Activated T-helper 1 cell treated with anti-CD3 and anti-CD28 coated beads, Interleukin-12 subunit alpha, Interleukin-12 subunit beta, Interleukin-2, Interleukin-4 antibody, amounts not matched to agents 30 ng/mL and 10 ng/mL and 1 ng/mL, durations not matched to agents 14 hours and 24 hours and 36 hours (primary cell): Measurements from ENCODE around the gene NOTUM. TPM values are rescaled to one million over a fixed set of nuclear protein-coding genes. Genes with fewer than 3 reads are reported as not detected.
A peak's percentile ranks its signal among the peaks of the same experiment; 100 is the strongest.

Source experiments
- DNase-seq: peaks from one replicate; pipeline ENCODE4 v3.0.0; 2021; ENCODE audit warnings: low spot score
- H3K27ac Mint-ChIP-seq: one replicate; pipeline ENCODE4 v1.8.0; 2021; ENCODE audit warnings: mild to moderate bottlenecking, mixed read lengths
- H3K27me3 Mint-ChIP-seq: one replicate; pipeline ENCODE4 v1.8.0; 2022; ENCODE audit warnings: mild to moderate bottlenecking, moderate library complexity, mixed read lengths; ENCODE audit not compliant: insufficient read depth
- H3K36me3 Mint-ChIP-seq: one replicate; pipeline ENCODE4 v1.8.0; 2021; ENCODE audit warnings: low read depth, mixed read lengths
- H3K4me1 Mint-ChIP-seq: one replicate; pipeline ENCODE4 v1.8.0; 2021; ENCODE audit warnings: low read depth, mixed read lengths
- H3K4me3 Mint-ChIP-seq: one replicate; pipeline ENCODE4 v1.8.0; 2021; ENCODE audit warnings: mild to moderate bottlenecking, moderate library complexity, mixed read lengths
- H3K9me3 Mint-ChIP-seq: one replicate; pipeline ENCODE4 v1.8.0; 2021; ENCODE audit warnings: mixed read lengths
- intact Hi-C: fragments of 100-400 bp; cut with micrococcal nuclease; formaldehyde crosslinking; loops from one replicate; pipeline ENCODE4 v1.15.1; 2024
- total RNA-seq: library from RNA; stranded (reverse); gene quantifications from 2 replicates; pipeline ENCODE4 v1.2.3, GENCODE V29; 2022

NOTUM gene
- total RNA-seq, 1 donor from 2014 or later: 1.5 TPM

- Mint-ChIP-seq H3K4me1 (peaks cover 10% of the 10 kb centered on the region), H3K27ac (no peak overlapping the region), H3K9me3 (no peaks in the 10 kb centered on the region), H3K36me3 (peaks cover 2% of the 10 kb centered on the region), H3K27me3 (peaks cover 5% of the 10 kb centered on the region), H3K4me3 (no peak overlapping the region)
- intact Hi-C loops: no loop called here
- DNase-seq: no peak
Observed at GRCh38 chr17:81939881-81940385, 21.1 kb downstream of the NOTUM start.

GRCh38 chr17:81939218-81939617 is 21.8 kb downstream of the NOTUM start:
- H3K27ac Mint-ChIP-seq: no peak overlapping the region
- no peaks in the 10 kb centered on the region for H3K9me3 Mint-ChIP-seq
- H3K4me1 Mint-ChIP-seq: peaks cover 10% of the 10 kb centered on the region
- H3K4me3 Mint-ChIP-seq: no peak overlapping the region
- H3K36me3 Mint-ChIP-seq: peaks cover 2% of the 10 kb centered on the region
- H3K27me3 Mint-ChIP-seq: peaks cover 5% of the 10 kb centered on the region
- intact Hi-C loops: no loop called here
- DNase-seq: no peak

- DNase-seq: no peak
- Mint-ChIP-seq H3K4me1 (peaks cover 10% of the 10 kb centered on the region), H3K27ac (peak overlapping the region; percentile 48), H3K9me3 (no peaks in the 10 kb centered on the region), H3K36me3 (peaks cover 12% of the 10 kb centered on the region), H3K4me3 (peak overlapping the region; percentile 88), H3K27me3 (peaks cover 3% of the 10 kb centered on the region)
- intact Hi-C loops: no loop called here
Observed at GRCh38 chr17:81935709-81936084, 25.3 kb downstream of the NOTUM start.

DNA sequence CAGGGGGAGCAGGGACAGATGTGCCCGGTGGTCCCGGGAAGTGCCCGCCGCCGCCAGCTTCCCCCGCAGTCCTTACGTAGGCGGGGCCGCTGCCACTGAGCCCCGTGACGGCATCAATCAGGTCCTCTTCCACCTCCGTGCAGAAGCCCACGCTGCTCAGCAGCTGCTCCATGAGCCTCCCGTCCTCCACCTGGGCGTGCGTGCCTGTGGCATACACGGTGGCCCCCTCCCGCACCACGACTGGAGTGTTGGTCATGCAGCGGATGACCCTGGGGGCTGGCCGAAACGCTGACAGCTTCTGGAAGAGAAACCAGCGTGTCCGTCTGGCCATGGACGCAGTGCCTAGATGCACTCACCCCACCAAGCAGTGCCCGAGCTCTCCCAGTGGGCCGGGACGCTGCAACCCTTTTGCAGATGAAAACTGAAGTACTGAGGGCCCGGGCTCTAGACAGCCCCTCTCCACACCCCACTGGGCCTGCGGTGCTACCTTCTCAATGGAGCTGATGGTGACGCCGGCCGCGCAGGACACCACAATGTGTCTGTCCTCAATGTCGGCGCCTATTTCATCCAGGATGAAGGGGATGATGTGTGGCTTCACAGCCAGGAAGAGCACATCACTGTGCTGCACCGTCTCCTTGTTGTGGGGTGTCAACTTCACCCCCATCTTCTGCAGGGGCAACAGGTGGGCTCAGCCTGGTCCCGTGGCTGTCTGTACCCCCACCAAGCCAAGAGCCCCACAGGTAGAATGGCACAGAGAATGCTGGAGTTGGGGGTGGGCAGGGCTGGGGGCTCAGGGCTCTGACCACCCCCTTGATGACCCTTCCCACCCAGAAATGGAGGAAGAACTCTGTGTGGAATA is 25.9 kb downstream of the NOTUM start:
- no peak for DNase-seq
- H3K4me1 Mint-ChIP-seq: peaks cover 10% of the 10 kb centered on the region
- H3K4me3 Mint-ChIP-seq: peak overlapping the region; percentile 88
- H3K27me3 Mint-ChIP-seq: peaks cover 2% of the 10 kb centered on the region
- H3K9me3 Mint-ChIP-seq: no peaks in the 10 kb centered on the region
- peaks cover 12% of the 10 kb centered on the region for H3K36me3 Mint-ChIP-seq
- peak overlapping the region; percentile 48 for H3K27ac Mint-ChIP-seq
- intact Hi-C loops: no loop called here

DNA sequence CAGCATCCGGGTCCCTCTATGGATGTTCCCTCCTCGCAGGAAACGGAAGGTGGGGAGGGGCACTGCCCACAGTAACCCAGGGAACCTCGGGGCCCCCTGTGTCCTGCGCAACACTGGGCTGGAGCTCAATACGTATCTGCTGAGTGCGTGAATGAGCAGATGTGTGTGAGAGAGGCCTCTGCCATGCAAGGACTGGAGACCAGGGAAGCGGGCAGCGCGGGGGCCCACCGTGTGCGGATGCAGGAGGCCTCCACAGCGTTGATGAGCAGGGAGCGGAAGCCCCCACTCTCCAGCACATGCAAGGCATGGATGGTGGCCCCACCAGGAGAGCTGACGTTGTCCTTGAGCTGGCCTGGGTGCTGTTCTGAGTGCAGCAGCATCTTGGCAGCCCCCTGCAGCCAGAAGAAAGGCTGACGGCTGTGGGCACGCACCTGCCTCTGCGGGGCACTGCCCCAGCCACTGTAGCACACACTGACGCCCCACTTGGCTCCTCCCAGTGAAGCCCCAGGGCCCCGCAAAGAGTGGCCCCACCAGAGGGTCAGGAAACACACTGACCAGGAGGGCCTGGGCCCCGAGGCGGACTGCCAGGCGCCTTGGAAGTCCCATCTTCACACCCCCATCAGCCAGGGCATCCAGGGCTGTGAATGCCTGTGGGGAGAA is 26.8 kb downstream of the NOTUM start:
- peak overlapping the region; percentile 64 for H3K4me3 Mint-ChIP-seq
- no peak for DNase-seq
- peaks cover 12% of the 10 kb centered on the region for H3K36me3 Mint-ChIP-seq
- intact Hi-C loops: no loop called here
- no peak overlapping the region for H3K27ac Mint-ChIP-seq
- peaks cover 2% of the 10 kb centered on the region for H3K27me3 Mint-ChIP-seq
- H3K9me3 Mint-ChIP-seq: no peaks in the 10 kb centered on the region
- peaks cover 10% of the 10 kb centered on the region for H3K4me1 Mint-ChIP-seq

- peaks cover 10% of the 10 kb centered on the region for H3K4me1 Mint-ChIP-seq
- intact Hi-C loops: no loop called here
- peaks cover 12% of the 10 kb centered on the region for H3K36me3 Mint-ChIP-seq
- no peak overlapping the region for H3K27ac Mint-ChIP-seq
- DNase-seq: no peak
- H3K27me3 Mint-ChIP-seq: peaks cover 2% of the 10 kb centered on the region
- H3K9me3 Mint-ChIP-seq: no peaks in the 10 kb centered on the region
- H3K4me3 Mint-ChIP-seq: no peak overlapping the region
Observed at GRCh38 chr17:81933178-81933699, 27.7 kb downstream of the NOTUM start.

DNA sequence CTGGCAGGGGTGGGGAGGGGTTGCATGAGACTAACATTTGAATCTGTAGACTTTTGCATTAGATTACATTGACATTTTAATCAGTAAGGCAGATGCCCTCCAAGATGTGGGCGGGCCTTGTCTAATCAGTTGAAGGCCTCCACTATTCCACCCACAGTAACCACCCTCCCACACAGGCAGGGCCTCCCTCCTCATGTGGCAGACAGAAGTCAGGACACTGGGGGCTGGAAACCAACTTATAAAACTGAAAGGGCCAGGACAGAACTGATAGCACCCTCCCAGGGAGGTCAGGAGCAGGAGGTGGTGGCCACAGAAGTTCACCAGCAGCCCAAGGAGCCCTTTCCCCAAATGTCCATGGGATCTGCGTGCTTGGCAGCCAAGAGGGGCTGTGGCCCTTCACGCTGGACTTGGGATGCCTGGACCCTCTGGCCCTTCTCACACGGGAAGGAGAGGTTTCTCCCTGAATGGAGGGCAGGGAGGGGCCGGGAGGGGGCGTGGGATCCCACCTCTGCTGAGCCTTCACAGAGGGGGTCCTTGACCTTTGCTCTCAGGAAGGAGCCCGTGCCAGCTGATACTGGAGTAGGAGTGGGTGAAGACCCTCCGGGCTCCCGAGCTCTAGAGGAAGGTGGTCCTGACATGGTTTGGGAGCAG is 28.5 kb downstream of the NOTUM start:
- H3K4me1 Mint-ChIP-seq: peaks cover 5% of the 10 kb centered on the region
- no peaks in the 10 kb centered on the region for H3K9me3 Mint-ChIP-seq
- H3K36me3 Mint-ChIP-seq: peaks cover 12% of the 10 kb centered on the region
- H3K4me3 Mint-ChIP-seq: no peak overlapping the region
- intact Hi-C loops: no loop called here
- H3K27ac Mint-ChIP-seq: no peak overlapping the region
- peaks cover 2% of the 10 kb centered on the region for H3K27me3 Mint-ChIP-seq
- no peak for DNase-seq

DNA sequence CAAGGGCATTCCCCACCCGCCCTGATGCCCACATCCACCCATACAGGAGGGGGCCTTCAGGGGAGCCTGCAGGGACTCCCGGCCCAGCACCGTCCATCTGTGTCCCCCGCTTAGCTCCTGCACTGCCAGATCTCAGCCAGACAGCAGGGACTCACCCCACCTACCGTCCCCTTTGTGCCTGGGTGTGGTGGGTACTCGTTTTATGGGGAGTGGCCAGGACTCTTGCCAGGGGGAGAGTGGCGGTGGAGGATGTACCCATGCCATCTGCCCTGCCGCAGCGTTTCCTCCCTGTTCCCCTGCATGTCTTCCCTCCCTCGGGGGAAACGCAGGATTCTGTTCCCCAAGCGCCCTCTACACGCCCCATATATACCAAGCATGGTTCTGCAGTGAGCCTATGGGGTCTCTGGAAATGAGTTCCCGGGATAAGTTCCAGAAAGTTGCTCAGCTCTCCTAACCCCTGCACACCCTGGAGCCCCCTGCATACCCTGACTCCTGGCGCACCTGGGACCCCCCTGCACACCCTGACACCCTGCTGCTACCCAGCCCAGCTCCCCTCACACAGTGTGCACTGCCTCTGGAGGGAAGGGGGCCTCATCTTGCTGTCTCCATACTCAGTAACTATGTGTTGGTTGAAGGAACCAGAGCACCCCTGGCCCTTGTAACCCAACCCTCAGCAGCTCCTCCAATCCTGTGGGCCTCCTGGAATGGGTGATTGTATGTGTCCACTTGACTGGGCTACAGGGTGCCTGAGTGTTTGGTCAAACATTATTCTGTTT is 29.2 kb downstream of the NOTUM start:
- H3K4me1 Mint-ChIP-seq: peaks cover 5% of the 10 kb centered on the region
- no peak for DNase-seq
- H3K4me3 Mint-ChIP-seq: no peak overlapping the region
- H3K27ac Mint-ChIP-seq: no peak overlapping the region
- H3K27me3 Mint-ChIP-seq: peaks cover 2% of the 10 kb centered on the region
- intact Hi-C loops: no loop called here
- no peaks in the 10 kb centered on the region for H3K9me3 Mint-ChIP-seq
- H3K36me3 Mint-ChIP-seq: peaks cover 12% of the 10 kb centered on the region

DNA sequence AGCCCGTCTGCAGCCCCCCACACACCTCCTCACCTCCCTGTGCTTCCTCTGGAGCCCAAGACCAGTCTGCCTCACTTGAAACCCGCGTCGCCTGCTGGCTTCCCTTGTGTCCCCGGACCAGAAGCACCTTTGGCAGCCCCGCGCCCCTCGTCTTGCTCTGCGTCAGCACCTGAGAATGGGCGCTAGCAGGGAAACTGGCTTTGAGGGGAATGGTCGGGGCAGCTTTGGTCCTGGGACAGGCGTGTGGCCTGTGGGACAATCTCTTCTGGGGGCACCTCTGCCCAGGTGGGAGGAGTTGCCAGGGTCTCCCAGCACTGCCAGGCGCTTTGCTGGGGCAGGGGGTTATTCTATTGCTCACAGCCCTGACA is 29.8 kb downstream of the NOTUM start:
- Mint-ChIP-seq H3K4me3 (no peak overlapping the region), H3K9me3 (no peaks in the 10 kb centered on the region), H3K27ac (no peak overlapping the region), H3K27me3 (peaks cover 2% of the 10 kb centered on the region), H3K36me3 (peaks cover 12% of the 10 kb centered on the region), H3K4me1 (peaks cover 9% of the 10 kb centered on the region)
- DNase-seq: no peak
- intact Hi-C loops: no loop called here

DNA sequence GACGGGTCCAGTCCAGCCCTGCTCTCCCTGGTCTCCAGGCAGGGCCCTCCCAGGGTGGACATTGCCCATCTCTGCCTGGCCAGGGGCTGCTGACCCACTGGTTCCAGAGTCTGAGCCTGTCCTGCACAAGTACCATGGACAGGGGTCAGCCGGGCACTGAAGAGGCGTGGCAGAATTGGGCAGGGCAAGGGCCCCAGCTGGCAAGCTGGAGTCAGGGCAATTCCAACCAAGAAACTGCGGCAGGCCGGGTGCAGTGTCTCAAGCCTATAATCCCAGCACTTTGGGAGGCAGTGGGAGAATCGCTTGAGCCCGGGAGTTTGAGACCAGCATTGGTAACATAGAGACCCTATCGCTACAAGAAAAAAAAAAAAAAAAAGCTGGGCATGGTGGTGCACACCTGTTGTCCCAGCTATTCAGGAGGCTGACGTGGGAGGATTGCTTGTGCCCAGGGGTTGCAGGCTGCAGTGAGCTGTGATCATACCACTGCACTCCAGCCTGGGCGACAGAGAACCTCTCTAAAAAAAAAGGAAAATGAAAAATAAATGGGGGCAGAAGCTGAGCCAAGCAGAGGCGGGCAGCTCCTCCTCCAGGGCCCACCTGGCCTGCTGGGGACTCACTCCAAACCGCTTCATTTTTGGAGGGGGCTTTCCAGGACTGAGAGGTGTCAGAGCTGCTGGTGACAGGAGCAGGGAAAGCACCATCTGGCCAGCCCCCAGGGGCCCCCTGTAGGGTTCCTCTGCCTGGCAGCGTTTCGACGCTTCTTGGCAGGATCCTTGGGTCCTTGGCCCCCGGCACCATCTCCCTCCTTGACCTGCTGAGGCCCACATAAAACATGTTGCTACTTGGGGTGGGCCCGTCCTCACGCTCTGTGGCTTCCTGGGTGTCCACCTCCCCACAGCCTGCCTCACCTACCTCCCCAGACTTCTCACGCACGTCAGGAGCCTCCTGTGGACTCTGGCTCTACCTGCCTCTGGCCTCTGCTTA is 30.6 kb downstream of the NOTUM start:
- Mint-ChIP-seq H3K27me3 (peaks cover 2% of the 10 kb centered on the region), H3K36me3 (peaks cover 10% of the 10 kb centered on the region), H3K4me1 (peaks cover 10% of the 10 kb centered on the region), H3K27ac (no peak overlapping the region), H3K9me3 (no peaks in the 10 kb centered on the region), H3K4me3 (peak overlapping the region; percentile 19)
- intact Hi-C loops: no loop called here
- no peak for DNase-seq

GRCh38 chr17:81929253-81930141 is 31.5 kb downstream of the NOTUM start:
- no peak for DNase-seq
- Mint-ChIP-seq H3K36me3 (peaks cover 10% of the 10 kb centered on the region), H3K4me3 (peak overlapping the region; percentile 72), H3K27me3 (peaks cover 2% of the 10 kb centered on the region), H3K27ac (no peak overlapping the region), H3K4me1 (peaks cover 10% of the 10 kb centered on the region), H3K9me3 (no peaks in the 10 kb centered on the region)
- intact Hi-C loops: no loop called here
